H1 (cell line): ENCODE data around the gene CTXN1. TPM values are rescaled to one million over a fixed set of nuclear protein-coding genes. Genes with fewer than 3 reads are reported as not detected.

Experiments used
- ATF3 ChIP-seq: IDR thresholded peaks from 2 replicates; pipeline ENCODE4 v1.6.1; 2011; ENCODE audit warnings: low read depth, mild to moderate bottlenecking, low read length; ENCODE audit not compliant: insufficient read depth
- BRCA1 ChIP-seq: IDR thresholded peaks from 2 replicates; pipeline ENCODE4 v1.6.1; 2012; ENCODE audit warnings: low read depth, low read length, improper control_type of control experiment
- CEBPB ChIP-seq: IDR thresholded peaks from 2 replicates; pipeline ENCODE4 v1.6.1; 2012; ENCODE audit warnings: low read depth, low read length
- RAD21 ChIP-seq, 2 experiments: IDR thresholded peaks in 1 of 2; conservative IDR thresholded peaks in 1 of 2; 2 replicates each; pipeline ENCODE4 v1.6.1; 2011; ENCODE audit warnings: low read depth in 2 of 2, low read length in 2 of 2, improper control_type of control experiment in 1 of 2, inconsistent platforms in 1 of 2, mild to moderate bottlenecking in 1 of 2, moderate library complexity in 1 of 2
- USF2 ChIP-seq: IDR thresholded peaks from 2 replicates; pipeline ENCODE4 v1.6.1; 2011; ENCODE audit warnings: low read length, improper control_type of control experiment
- polyA plus RNA-seq, 7 experiments: library from polyadenylated mRNA; depleted of rRNA in 3 of 7; stranded (reverse) in 5 of 7; unstranded in 2 of 7; fragments of >200 nt in 5 of 7; fragments of 200-250 nt in 2 of 7; gene quantifications; 1 replicate in 5 of 7; 2 replicates in 1 of 7; 4 replicates in 1 of 7; pipeline versions ENCODE4 v1.2.1 to v1.2.3, GENCODE V29; 2011 to 2013; ENCODE audit warnings: missing spikeins in 2 of 7, mixed read lengths in 2 of 7
- total RNA-seq: library from RNA; stranded (reverse); fragmentation: NEBNext Ultra II Directional; extraction: Animal tissue kit (Norgen Biotek cat#: 25700); gene quantifications from 2 replicates; pipeline ENCODE4 v1.2.1, GENCODE V29; 2021

The CTXN1 gene
- total and polyA plus RNA-seq, 2 of the 8 experiments (the other 6 are each of a cell fraction or from before 2014, with no cell fraction given), result 16.4 to 58.0 TPM

GRCh38 chr19:7965921-7966665 lies 40.2 kb upstream of the CTXN1 start (continued):
- no peak for TF ChIP-seq RAD21 (IDR thresholded peaks at IDR 0.05 in 1 of 2, conservative IDR thresholded peaks at IDR 0.05 in 1 of 2; ENCODE audit: low read depth in 2 of 2, low read length in 2 of 2)
- no peak for TF ChIP-seq BRCA1
- TF ChIP-seq ATF3, result no peak
- no peak for TF ChIP-seq CEBPB
- TF ChIP-seq USF2, result no peak
